HG03025 (cell line): Measurements from ENCODE around the gene ARHGEF25.

Source experiments
- ATAC-seq: cut with Tn5 transposase; IDR thresholded peaks from one replicate; pipeline ENCODE4 v1.9.1; 2021; ENCODE audit warnings: mild to moderate bottlenecking, moderate library complexity; ENCODE audit not compliant: unreplicated experiment, low FRiP score

Gene ARHGEF25

GRCh38 chr12:57620936-57621496 lies 9.8 kb downstream of the ARHGEF25 start:
- ATAC-seq, result no peak

GRCh38 chr12:57621497-57622292 lies 10.5 kb downstream of the ARHGEF25 start:
- ATAC-seq, result no peak

- no peak for ATAC-seq
These were observed 11.3 kb downstream of the ARHGEF25 start for GRCh38 chr12:57622293-57623245.

GRCh38 chr12:57623385-57623784 lies 12.2 kb downstream of the ARHGEF25 start:
- no peak for ATAC-seq

DNA sequence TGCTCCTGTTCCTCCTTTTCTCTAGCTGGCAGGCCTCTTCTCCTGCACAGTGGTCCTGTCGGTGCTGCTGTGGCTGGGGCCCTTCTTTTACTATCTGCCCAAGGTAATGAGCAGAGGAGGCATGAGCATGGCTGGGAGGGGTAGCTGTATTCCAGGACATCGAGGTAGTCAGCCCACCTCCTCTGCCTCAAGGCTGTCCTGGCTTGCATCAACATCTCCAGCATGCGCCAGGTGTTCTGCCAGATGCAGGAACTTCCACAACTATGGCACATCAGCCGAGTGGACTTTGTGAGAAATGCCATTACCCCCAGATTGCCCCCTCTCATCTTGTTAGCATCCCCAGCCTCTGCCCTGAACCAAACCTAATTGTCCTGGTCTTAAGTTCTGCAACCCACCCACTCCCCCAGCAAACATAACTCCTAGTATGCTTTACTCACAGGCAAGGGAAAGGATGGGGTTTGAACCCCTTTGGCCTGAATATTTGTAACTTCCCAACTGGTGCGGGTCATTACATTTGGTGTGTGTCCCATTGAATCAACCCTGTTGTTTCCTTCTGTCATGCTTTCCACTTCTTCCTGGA lies 12.7 kb downstream of the ARHGEF25 start:
- no peak for ATAC-seq

DNA sequence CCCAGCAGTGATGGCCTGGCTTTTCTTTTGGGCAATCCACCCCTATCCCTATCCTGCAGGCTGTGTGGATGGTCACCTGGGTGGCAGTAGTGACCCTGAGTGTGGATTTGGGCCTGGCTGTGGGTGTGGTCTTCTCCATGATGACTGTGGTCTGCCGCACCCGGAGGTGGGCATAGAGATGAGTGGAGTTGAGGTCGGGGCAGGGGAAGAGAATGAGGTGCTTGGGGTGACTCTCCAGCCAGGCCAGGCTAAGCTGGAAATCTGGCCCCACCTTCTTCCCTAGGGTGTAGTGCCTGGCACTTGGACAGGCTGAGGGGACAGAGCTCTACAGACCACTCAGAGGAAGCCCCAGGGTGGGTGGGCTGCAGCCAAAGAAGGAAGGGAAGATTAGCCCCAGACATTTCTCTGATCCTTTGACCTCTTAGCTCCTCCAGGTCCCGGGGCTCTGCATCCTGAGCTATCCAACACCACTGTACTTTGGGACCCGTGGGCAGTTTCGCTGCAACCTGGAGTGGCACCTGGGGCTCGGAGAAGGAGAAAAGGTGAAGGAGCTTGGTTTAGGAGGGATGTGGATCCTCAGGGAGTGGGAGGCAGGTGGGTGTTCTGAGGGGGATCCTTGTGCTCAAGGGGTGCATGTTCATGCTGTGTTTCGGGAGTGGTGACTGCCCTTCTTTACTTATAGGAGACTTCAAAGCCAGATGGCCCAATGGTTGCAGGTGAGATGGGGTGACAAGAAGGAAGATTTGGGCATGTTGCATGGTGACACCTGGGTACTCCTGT lies 13.4 kb downstream of the ARHGEF25 start:
- ATAC-seq, result no peak

- ATAC-seq, result no peak
These were observed 14.2 kb downstream of the ARHGEF25 start for GRCh38 chr12:57625261-57626032.

DNA sequence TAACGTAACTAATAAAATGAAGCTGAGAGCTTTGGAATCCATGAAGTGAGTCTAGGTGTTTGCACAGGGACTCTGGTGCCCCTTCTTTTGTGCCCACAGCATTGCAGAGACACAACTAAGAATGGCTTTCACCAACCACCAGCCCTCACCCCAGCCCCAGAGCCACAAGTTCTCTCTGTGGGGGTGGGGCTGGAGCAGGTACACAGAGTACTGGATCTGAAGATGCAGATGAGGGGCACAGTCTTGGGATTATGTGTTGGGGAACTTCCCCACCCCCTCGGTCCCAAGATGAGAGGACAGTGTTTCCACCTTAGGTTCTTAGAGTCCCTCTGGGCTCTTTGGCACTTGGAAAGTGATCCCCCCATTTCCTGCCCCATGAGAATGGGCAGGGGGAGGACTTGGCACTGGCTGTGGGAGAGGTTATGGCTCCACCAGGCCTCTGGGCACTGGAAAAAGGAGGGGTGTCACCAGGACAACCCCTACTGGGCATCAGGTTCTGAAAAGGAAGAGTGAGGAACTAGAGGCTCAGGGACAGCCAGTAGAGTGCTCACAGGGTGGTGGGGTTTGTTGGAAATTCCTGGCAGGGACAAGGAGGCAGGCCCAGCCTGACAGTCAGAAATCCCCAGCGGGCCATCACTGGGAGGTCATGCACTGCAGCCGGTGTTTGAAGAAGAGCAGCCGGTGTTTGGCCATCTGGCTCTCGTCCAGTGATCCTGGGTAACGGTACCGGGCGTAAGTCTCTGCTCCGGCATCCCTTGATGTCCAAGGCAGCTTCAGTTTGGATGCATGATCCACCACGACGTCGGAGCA lies 15.1 kb downstream of the ARHGEF25 start:
- no peak for ATAC-seq

GRCh38 chr12:57626921-57627445 lies 15.7 kb downstream of the ARHGEF25 start:
- ATAC-seq, result no peak

GRCh38 chr12:57627501-57628279 lies 16.5 kb downstream of the ARHGEF25 start:
- no peak for ATAC-seq

- ATAC-seq, result no peak
These were observed 17.3 kb downstream of the ARHGEF25 start for GRCh38 chr12:57628280-57629191.

- no peak for ATAC-seq
These were observed 18.7 kb downstream of the ARHGEF25 start for GRCh38 chr12:57629897-57630471.

DNA sequence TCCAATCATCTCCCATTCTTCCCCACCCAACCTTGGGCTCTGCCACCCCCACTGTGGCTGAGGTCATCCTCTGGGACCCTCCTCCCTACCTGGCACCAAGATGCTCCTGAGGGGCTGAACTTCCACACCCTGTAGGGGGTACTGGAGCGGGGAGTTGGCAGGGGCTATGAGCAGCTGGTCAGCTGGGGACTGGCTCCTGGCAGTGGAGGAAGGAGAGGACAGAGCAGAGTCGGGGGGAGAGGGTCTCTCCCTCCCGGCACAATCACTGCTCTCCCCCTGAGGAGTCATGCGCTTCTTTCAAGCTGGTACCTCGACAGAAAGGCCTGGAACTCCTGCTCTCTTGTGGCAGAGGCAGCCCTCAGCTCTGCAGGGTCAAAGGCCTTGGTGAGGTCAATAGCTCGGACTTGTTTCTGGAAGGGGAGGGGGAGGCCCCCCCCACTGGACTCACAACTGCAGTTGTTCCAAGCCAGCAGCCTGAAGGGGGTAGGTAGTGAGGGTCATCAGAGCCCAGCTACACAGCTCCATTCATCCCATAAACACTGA lies 19.7 kb downstream of the ARHGEF25 start:
- no peak for ATAC-seq

DNA sequence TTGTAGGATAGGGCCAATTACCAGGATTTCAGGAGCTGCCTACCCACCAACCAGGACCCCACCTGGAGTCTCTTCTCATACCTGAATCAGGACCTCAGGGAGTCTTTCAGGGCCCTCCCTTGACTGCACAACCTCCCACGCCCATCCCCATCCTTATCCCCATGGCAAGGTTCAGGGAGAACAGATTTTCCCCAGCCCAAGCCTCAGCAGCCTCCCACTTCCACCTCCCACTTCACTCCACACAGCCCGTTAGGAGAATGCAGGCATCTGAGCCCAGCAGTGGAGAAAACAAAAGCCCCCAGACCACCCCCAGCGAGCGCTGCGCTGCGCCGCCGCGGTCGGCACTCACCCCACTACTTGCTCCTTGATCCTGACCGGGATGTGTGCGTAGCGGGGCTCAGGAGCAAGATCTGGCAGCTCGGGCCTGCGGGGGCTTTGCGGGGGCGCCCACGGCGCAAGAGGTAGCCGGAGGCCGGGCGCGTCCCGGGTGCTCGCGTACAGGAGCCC lies 20.4 kb downstream of the ARHGEF25 start:
- no peak for ATAC-seq

- ATAC-seq, result no peak
These were observed 21.1 kb downstream of the ARHGEF25 start for GRCh38 chr12:57632073-57632957.
